Measurements from ENCODE around the gene PIGV. TPM values are rescaled to one million over a fixed set of nuclear protein-coding genes. Genes with fewer than 3 reads are reported as not detected.

Gene PIGV
- total RNA-seq, 2 experiments from 2014 or later: 3.8 to 4.7 TPM

GRCh38 chr1:26838474-26839338, 51.0 kb downstream of the PIGV start:
- Mint-ChIP-seq H3K4me3 (no peak overlapping the region), H3K4me1 (ENCODE audit: low read depth) (peaks cover 34% of the 10 kb centered on the region), H3K9me3 (no peaks in the 10 kb centered on the region), H3K27ac (peak overlapping the region; percentile 69), H3K36me3 (ENCODE audit: low read depth) (peaks cover 64% of the 10 kb centered on the region), H3K27me3 (no peaks in the 10 kb centered on the region)
- intact Hi-C loops (cut with DNase I, micrococcal nuclease): no loop called here
- H3K9me3 ChIP-seq (ENCODE audit: control insufficient read depth in 1 of 2, insufficient read depth in 1 of 2, low read length in 2 of 2): no peaks in the 10 kb centered on the region
- no peak overlapping the region for H3K4me3 ChIP-seq (ENCODE audit: low read length)
- H3K36me3 ChIP-seq (ENCODE audit: insufficient read depth, low read length): peaks cover 73% of the 10 kb centered on the region
- no peaks in the 10 kb centered on the region for H3K27me3 ChIP-seq (ENCODE audit: control insufficient read depth in 1 of 2, insufficient read depth in 2 of 2, low read length in 2 of 2)
- TF ChIP-seq, protein P1, sequence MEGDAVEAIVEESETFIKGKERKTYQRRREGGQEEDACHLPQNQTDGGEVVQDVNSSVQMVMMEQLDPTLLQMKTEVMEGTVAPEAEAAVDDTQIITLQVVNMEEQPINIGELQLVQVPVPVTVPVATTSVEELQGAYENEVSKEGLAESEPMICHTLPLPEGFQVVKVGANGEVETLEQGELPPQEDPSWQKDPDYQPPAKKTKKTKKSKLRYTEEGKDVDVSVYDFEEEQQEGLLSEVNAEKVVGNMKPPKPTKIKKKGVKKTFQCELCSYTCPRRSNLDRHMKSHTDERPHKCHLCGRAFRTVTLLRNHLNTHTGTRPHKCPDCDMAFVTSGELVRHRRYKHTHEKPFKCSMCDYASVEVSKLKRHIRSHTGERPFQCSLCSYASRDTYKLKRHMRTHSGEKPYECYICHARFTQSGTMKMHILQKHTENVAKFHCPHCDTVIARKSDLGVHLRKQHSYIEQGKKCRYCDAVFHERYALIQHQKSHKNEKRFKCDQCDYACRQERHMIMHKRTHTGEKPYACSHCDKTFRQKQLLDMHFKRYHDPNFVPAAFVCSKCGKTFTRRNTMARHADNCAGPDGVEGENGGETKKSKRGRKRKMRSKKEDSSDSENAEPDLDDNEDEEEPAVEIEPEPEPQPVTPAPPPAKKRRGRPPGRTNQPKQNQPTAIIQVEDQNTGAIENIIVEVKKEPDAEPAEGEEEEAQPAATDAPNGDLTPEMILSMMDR (IDR thresholded peaks at IDR 0.05): no peak
- DNase-seq: peak in 10 of 14 experiments; percentile 19 to 91 (median 45)
- H3K27ac ChIP-seq (ENCODE audit: low read depth in 1 of 2, low read length in 2 of 2): peak overlapping the region; percentile 22 to 57
- CTCF ChIA-PET: interaction anchor here (1.3 to 2.1 kb wide), 3 partner anchors 12 to 27 kb away, joined by 3 to 8 read pairs (median 4); partner anchors contain the start of gene ZDHHC18
- ATAC-seq (ENCODE audit: poor library complexity): peak; percentile 90
- peaks cover 41% of the 10 kb centered on the region for H3K4me1 ChIP-seq (ENCODE audit: insufficient read depth, low read length)
- POLR2A ChIA-PET: interaction anchor here (0.6 to 1.2 kb wide), 3 partner anchors 18 to 27 kb away, joined by 3 read pairs; no protein-coding TSS in a partner anchor

DNA sequence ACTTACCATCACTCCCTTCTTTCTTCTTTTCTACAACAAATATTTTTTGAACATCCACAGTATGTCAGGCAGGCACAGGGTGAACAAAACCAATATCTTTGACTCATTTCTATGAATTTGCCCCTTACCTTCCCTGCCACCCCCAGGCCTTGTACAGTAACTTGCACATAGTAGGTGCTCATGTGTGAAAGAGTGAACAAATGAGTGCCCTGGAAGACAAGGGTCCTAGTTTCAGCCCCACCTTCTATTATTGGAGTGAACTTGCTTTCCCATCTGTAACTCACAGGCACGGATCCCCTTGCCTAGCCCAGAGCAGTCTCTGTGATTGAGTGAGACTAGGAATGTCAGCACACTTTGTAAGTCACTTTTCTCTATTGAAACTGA, 51.6 kb downstream of the PIGV start:
- Mint-ChIP-seq H3K27ac (peak overlapping the region; percentile 69), H3K4me3 (no peak overlapping the region), H3K9me3 (no peaks in the 10 kb centered on the region), H3K4me1 (ENCODE audit: low read depth) (peaks cover 30% of the 10 kb centered on the region), H3K27me3 (no peaks in the 10 kb centered on the region), H3K36me3 (ENCODE audit: low read depth) (peaks cover 64% of the 10 kb centered on the region)
- H3K27ac ChIP-seq (ENCODE audit: low read depth in 1 of 2, low read length in 2 of 2): peak overlapping the region; percentile 7 to 57
- no peaks in the 10 kb centered on the region for H3K27me3 ChIP-seq (ENCODE audit: control insufficient read depth in 1 of 2, insufficient read depth in 2 of 2, low read length in 2 of 2)
- TF ChIP-seq, protein P1 (IDR thresholded peaks at IDR 0.05): no peak
- ATAC-seq (ENCODE audit: poor library complexity) (no peak), DNase-seq (no peak)
- POLR2A ChIA-PET: interaction anchor here (1.2 kb wide), 1 partner anchor 26 kb away, joined by 3 read pairs; no protein-coding TSS in a partner anchor
- H3K36me3 ChIP-seq (ENCODE audit: insufficient read depth, low read length): peaks cover 72% of the 10 kb centered on the region
- H3K9me3 ChIP-seq (ENCODE audit: control insufficient read depth in 1 of 2, insufficient read depth in 1 of 2, low read length in 2 of 2): no peaks in the 10 kb centered on the region
- peaks cover 35% of the 10 kb centered on the region for H3K4me1 ChIP-seq (ENCODE audit: insufficient read depth, low read length)
- intact Hi-C loops (cut with DNase I, micrococcal nuclease): no loop called here
- H3K4me3 ChIP-seq (ENCODE audit: low read length): no peak overlapping the region
- CTCF ChIA-PET: interaction anchor here (0.6 to 2.1 kb wide), 4 partner anchors 13 to 316 kb away, joined by 3 to 8 read pairs (median 4); partner anchors contain the start of gene ZDHHC18

DNA sequence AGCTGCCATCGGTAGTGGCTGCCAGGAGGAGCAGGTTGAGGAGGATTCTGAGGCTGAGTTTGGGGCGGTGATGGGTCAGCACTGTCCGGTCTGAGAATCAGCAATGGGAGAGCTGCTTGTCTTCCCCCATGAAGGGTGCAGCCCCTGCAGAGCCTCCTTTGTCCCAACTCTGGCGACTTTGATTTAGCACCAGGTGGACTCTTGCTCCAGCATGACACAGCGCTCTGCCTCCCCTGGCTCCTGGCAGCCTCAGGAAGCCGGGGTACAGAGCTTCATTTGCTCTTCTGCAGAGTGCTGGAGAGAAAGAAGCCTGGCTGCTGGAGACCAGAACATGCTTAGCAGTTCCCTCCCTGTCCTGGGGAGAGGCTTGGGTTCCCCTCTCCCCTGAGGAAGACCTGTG, 52.0 kb downstream of the PIGV start:
- CTCF ChIA-PET: interaction anchor here (0.6 kb wide), 1 partner anchor 316 kb away, joined by 5 read pairs; no protein-coding TSS in a partner anchor
- ATAC-seq (ENCODE audit: poor library complexity): no peak

More for the DNA sequence above, 52.0 kb downstream of the PIGV start:
- intact Hi-C loops (cut with DNase I, micrococcal nuclease): loop anchor here in 1 of 2 experiments (5.0 kb wide), 1 partner anchor 38 kb away; no protein-coding TSS in a partner anchor
- H3K27me3 Mint-ChIP-seq: no peaks in the 10 kb centered on the region
- H3K4me1 ChIP-seq (ENCODE audit: insufficient read depth, low read length): peaks cover 30% of the 10 kb centered on the region
- TF ChIP-seq, protein P1 (IDR thresholded peaks at IDR 0.05): no peak
- no peaks in the 10 kb centered on the region for H3K9me3 Mint-ChIP-seq
- POLR2A ChIA-PET: interaction anchor here (1.2 kb wide), 1 partner anchor 26 kb away, joined by 3 read pairs; no protein-coding TSS in a partner anchor
- peaks cover 64% of the 10 kb centered on the region for H3K36me3 Mint-ChIP-seq (ENCODE audit: low read depth)
- H3K9me3 ChIP-seq (ENCODE audit: control insufficient read depth in 1 of 2, insufficient read depth in 1 of 2, low read length in 2 of 2): no peaks in the 10 kb centered on the region
- DNase-seq: no peak
- peak overlapping the region; percentile 7 to 57 for H3K27ac ChIP-seq (ENCODE audit: low read depth in 1 of 2, low read length in 2 of 2)
- H3K4me3 Mint-ChIP-seq: no peak overlapping the region
- no peak overlapping the region for H3K27ac Mint-ChIP-seq
- peaks cover 71% of the 10 kb centered on the region for H3K36me3 ChIP-seq (ENCODE audit: insufficient read depth, low read length)
- H3K27me3 ChIP-seq (ENCODE audit: control insufficient read depth in 1 of 2, insufficient read depth in 2 of 2, low read length in 2 of 2): no peaks in the 10 kb centered on the region
- H3K4me1 Mint-ChIP-seq (ENCODE audit: low read depth): peaks cover 27% of the 10 kb centered on the region
- no peak overlapping the region for H3K4me3 ChIP-seq (ENCODE audit: low read length)
